Natural killer cell (primary cell): ENCODE data around the gene UFSP2. TPM values are rescaled to one million over a fixed set of nuclear protein-coding genes. Genes with fewer than 3 reads are reported as not detected.

Experiments used
- ATAC-seq, 3 donors: fragments of 150-1000 bp in 2 of 3; fragments of 200-7000 bp in 1 of 3; cut with Tn5 transposase; 1 replicate in 1 of 3; 2 replicates in 2 of 3; pipeline ENCODE4 v1.10.0; 2021; ENCODE audit warnings: mild to moderate bottlenecking in 2 of 3, moderate library complexity in 2 of 3
- DNase-seq, 2 donors: peaks; one replicate each; pipeline versions ENCODE4 v3.0.0 to v3.0.0-alpha.2; 2013 to 2021; ENCODE audit warnings: mixed read lengths in 1 of 2
- H3K27ac ChIP-seq: one replicate; pipeline ENCODE4 v1.5.1; 2013; ENCODE audit warnings: mild to moderate bottlenecking, low read length
- H3K27me3 ChIP-seq: one replicate; pipeline ENCODE4 v1.6.1; 2013; ENCODE audit warnings: low read length; ENCODE audit not compliant: control insufficient read depth, insufficient read depth
- H3K36me3 ChIP-seq: one replicate; pipeline ENCODE4 v1.6.1; 2013; ENCODE audit warnings: low read length; ENCODE audit not compliant: control insufficient read depth, insufficient read depth
- H3K4me1 ChIP-seq: one replicate; pipeline ENCODE4 v1.6.1; 2013; ENCODE audit warnings: low read length; ENCODE audit not compliant: control insufficient read depth, insufficient read depth
- H3K4me3 ChIP-seq: one replicate; pipeline ENCODE4 v1.5.1; 2013; ENCODE audit warnings: low read length
- H3K9me3 ChIP-seq: one replicate; pipeline ENCODE4 v1.6.1; 2013; ENCODE audit warnings: low read length; ENCODE audit not compliant: control insufficient read depth, insufficient read depth
- H3K27ac Mint-ChIP-seq, 2 donors: one replicate each; pipeline ENCODE4 v1.8.0; 2022; ENCODE audit warnings: mild to moderate bottlenecking in 2 of 2, mixed read lengths in 2 of 2, moderate library complexity in 1 of 2
- H3K27me3 Mint-ChIP-seq, 2 donors: one replicate each; pipeline ENCODE4 v1.8.0; 2022; ENCODE audit warnings: low read depth in 2 of 2, mixed read lengths in 2 of 2
- H3K36me3 Mint-ChIP-seq: one replicate; pipeline ENCODE4 v1.8.0; 2022; ENCODE audit warnings: mixed read lengths
- H3K4me1 Mint-ChIP-seq, 2 donors: one replicate each; pipeline ENCODE4 v1.8.0; 2022; ENCODE audit warnings: mixed read lengths in 2 of 2
- H3K4me3 Mint-ChIP-seq: one replicate; pipeline ENCODE4 v1.8.0; 2022; ENCODE audit warnings: mild to moderate bottlenecking, moderate library complexity, mixed read lengths
- H3K9me3 Mint-ChIP-seq, 2 donors: one replicate each; pipeline ENCODE4 v1.8.0; 2022; ENCODE audit warnings: mixed read lengths in 2 of 2
- WGBS: methylation state at CpG from one replicate; pipeline ENCODE4 v1.1.7; 2013; ENCODE audit warnings: missing lambda C conversion rate; ENCODE audit not compliant: insufficient coverage; 5-methylcytosine and 5-hydroxymethylcytosine counted together
- intact Hi-C: fragments of 100-400 bp; cut with micrococcal nuclease; formaldehyde crosslinking; loops from one replicate; pipeline ENCODE4 v1.14.2; 2022
- total RNA-seq, 4 donors: library from RNA; stranded (reverse); fragments of 120-200 nt in 1 of 4; gene quantifications; one replicate each; pipeline versions ENCODE4 v1.2.3 to v1.2.4, GENCODE V29; 2013 to 2022
- TF ChIP-seq, protein P1 (sequence below): fragments of 200-600 bp; IDR thresholded peaks from one replicate; pipeline ENCODE4 v1.8.0; 2022; ENCODE audit warnings: antibody characterized with exemption

The UFSP2 gene
- total RNA-seq, 3 donors from 2014 or later (not counting 1 experiment from before 2014, with no cell fraction given) = 14.0 to 18.8 (median 16.7) TPM

DNA sequence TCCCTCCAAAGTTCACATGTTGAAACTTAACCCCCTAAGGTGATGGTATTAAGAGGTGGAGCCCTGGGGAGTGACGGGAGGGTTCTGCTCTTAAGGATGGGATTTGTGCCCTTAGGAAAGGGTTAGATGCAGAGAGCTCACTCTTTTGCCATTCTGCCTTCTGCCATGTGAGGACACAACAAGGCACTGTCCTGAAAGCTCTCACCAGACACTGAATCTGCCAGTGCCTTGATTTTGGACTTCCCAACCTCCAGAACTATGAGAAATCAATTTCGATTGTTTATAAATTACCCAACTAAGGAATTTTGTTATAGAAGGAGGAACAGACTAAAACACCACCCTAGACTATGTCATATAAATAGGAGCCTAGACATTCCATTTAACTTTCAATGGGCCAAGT, 41.7 kb downstream of the UFSP2 start:
- Mint-ChIP-seq H3K27me3 (peaks cover 26 to 39% of the 10 kb centered on the region in 2 donors), H3K4me1 (peaks cover 10 to 11% of the 10 kb centered on the region in 2 donors), H3K4me3 (no peak overlapping the region), H3K9me3 (no peaks in the 10 kb centered on the region), H3K27ac (no peak overlapping the region), H3K36me3 (no peaks in the 10 kb centered on the region)
- peaks cover 3% of the 10 kb centered on the region for H3K4me1 ChIP-seq
- no peaks in the 10 kb centered on the region for H3K36me3 ChIP-seq
- no peak overlapping the region for H3K27ac ChIP-seq
- intact Hi-C loops = no loop called here
- no peaks in the 10 kb centered on the region for H3K9me3 ChIP-seq
- H3K27me3 ChIP-seq = peaks cover 2% of the 10 kb centered on the region
- ATAC-seq (no peak), DNase-seq (no peak)
- WGBS = 100% methylated on average over 1 of the region's 2 CpGs
- TF ChIP-seq, protein P1, sequence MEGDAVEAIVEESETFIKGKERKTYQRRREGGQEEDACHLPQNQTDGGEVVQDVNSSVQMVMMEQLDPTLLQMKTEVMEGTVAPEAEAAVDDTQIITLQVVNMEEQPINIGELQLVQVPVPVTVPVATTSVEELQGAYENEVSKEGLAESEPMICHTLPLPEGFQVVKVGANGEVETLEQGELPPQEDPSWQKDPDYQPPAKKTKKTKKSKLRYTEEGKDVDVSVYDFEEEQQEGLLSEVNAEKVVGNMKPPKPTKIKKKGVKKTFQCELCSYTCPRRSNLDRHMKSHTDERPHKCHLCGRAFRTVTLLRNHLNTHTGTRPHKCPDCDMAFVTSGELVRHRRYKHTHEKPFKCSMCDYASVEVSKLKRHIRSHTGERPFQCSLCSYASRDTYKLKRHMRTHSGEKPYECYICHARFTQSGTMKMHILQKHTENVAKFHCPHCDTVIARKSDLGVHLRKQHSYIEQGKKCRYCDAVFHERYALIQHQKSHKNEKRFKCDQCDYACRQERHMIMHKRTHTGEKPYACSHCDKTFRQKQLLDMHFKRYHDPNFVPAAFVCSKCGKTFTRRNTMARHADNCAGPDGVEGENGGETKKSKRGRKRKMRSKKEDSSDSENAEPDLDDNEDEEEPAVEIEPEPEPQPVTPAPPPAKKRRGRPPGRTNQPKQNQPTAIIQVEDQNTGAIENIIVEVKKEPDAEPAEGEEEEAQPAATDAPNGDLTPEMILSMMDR = no peak
- no peak overlapping the region for H3K4me3 ChIP-seq

DNA sequence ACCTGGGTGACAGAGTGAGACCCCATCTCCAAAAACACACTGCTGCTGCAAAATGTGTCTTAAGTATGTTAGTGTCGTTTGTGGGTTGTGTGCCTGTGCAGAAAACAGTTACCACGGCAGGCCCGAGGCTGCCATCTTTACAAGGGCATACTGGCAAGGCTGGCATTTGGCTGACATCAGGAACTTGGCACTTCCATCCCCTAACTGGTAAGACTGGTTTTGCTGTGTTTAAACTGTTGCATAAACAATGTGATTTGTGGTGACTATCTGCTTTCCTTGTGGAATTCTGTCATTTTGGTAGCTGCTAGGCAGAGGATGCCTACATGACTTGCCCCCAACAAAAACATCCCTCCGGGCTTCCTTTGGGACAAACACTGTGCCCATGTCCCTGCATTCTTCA, 42.3 kb downstream of the UFSP2 start:
- DNase-seq = no peak
- no peak overlapping the region for H3K27ac ChIP-seq
- H3K27ac Mint-ChIP-seq = no peak overlapping the region
- TF ChIP-seq, protein P1 = no peak
- H3K4me1 Mint-ChIP-seq = peaks cover 10 to 11% of the 10 kb centered on the region in 2 donors
- H3K9me3 ChIP-seq = no peaks in the 10 kb centered on the region
- 96% methylated on average over 4 of the region's 4 CpGs for WGBS
- no peaks in the 10 kb centered on the region for H3K9me3 Mint-ChIP-seq
- H3K4me1 ChIP-seq = peaks cover 3% of the 10 kb centered on the region
- H3K27me3 Mint-ChIP-seq = peaks cover 26 to 39% of the 10 kb centered on the region in 2 donors
- H3K4me3 ChIP-seq = no peak overlapping the region
- ATAC-seq = no peak
- no peak overlapping the region for H3K4me3 Mint-ChIP-seq
- peaks cover 2% of the 10 kb centered on the region for H3K27me3 ChIP-seq
- intact Hi-C loops = no loop called here
- H3K36me3 ChIP-seq = no peaks in the 10 kb centered on the region
- no peaks in the 10 kb centered on the region for H3K36me3 Mint-ChIP-seq

- intact Hi-C loops = no loop called here
- no peaks in the 10 kb centered on the region for H3K9me3 Mint-ChIP-seq
- H3K4me1 Mint-ChIP-seq = peaks cover 10 to 11% of the 10 kb centered on the region in 2 donors
- H3K36me3 Mint-ChIP-seq = no peaks in the 10 kb centered on the region
- no peaks in the 10 kb centered on the region for H3K36me3 ChIP-seq
- no peak overlapping the region for H3K4me3 ChIP-seq
- peaks cover 2% of the 10 kb centered on the region for H3K27me3 ChIP-seq
- TF ChIP-seq, protein P1 = no peak
- H3K27ac ChIP-seq = no peak overlapping the region
- no peaks in the 10 kb centered on the region for H3K9me3 ChIP-seq
- peaks cover 3% of the 10 kb centered on the region for H3K4me1 ChIP-seq
- ATAC-seq (no peak), DNase-seq (no peak)
- H3K27ac Mint-ChIP-seq = no peak overlapping the region
- peaks cover 23 to 39% of the 10 kb centered on the region in 2 donors for H3K27me3 Mint-ChIP-seq
- no peak overlapping the region for H3K4me3 Mint-ChIP-seq
Measured at GRCh38 chr4:185382754-185383153, 43.0 kb downstream of the UFSP2 start.
